GM18508 (cell line): ENCODE data around the gene RALGAPB.

ENCODE experiments used
- ATAC-seq: cut with Tn5 transposase; IDR thresholded peaks from one replicate; pipeline ENCODE4 v1.9.1; 2021; ENCODE audit warnings: moderate number of reproducible peaks; ENCODE audit not compliant: insufficient read depth, unreplicated experiment

Gene RALGAPB

DNA sequence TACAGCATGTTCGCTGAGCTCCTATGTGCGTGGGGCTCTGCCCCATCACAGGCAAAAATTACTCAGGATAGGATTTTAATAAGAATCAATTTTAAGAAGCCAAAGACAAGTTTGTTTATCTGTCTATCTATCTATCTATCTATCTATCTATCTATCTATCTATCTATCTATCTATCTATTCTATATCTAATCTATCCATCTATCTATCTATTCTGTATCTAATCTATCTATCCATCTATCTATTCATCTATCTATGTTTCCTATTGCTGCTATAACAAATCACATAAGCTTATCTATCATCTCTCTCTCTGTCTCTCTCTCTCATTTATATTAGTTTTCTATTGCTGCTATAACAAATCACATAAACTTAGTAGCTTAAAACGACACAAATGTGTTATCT, 130.6 kb downstream of the RALGAPB start:
- no peak for ATAC-seq

DNA sequence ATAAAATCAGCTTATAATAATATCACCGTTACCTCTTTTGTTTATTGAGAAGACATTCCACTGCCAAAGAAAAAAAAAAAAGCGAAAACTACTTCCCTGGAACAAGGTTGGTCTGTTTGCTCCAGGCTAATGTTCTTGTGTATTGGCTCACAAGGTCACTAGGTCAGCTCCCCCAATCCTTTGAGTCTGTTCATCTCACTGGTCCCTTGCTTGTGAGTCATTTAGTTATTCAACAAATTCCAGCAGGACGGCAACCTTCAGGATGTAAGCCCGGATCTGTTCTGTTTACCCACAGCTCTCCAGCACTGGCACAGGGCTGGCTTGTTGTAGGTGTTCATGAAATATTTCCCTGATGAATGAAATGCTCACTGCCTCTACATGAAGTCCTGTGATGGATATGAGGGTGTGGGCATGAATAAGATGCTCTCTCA, 132.2 kb downstream of the RALGAPB start:
- ATAC-seq, result no peak

DNA sequence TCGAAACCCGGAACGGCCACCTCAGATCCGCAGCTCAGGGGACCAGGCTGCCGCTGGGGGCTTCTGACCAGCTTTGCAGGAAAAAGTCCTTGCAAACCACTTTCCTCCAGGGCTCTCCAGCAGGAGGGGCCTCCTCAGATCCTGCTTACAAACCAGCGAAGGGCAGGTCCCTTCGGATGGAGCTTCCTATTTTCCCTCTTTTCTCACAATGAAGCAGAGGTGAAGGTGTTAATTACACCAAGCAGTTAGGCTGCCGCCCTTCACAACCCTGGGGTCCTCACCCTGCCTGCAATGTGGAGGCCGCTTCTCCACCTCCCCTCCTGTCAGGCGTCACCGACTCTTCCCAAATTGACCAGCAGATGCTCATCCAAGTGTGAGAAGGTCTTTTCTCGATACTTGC, 134.7 kb downstream of the RALGAPB start:
- no peak for ATAC-seq

DNA sequence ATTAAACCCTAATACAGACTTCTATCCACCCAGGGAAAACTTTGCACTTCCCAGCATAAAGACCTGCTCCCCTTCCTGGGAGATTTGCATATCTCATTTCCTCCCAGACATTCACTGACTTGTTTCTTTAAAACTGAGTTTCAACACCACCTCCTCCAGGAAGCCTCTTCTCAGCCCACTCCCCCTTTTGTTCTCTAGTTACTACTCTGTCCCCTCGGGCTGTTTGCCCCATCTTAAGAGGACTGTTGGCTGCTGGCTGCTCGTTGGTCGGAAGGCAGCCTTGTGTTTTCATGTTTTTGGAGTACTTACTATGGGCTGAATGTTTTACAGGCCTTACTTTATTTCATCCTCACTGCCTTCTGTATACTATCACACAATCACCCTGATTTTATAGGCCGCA, 135.5 kb downstream of the RALGAPB start:
- ATAC-seq, result no peak

DNA sequence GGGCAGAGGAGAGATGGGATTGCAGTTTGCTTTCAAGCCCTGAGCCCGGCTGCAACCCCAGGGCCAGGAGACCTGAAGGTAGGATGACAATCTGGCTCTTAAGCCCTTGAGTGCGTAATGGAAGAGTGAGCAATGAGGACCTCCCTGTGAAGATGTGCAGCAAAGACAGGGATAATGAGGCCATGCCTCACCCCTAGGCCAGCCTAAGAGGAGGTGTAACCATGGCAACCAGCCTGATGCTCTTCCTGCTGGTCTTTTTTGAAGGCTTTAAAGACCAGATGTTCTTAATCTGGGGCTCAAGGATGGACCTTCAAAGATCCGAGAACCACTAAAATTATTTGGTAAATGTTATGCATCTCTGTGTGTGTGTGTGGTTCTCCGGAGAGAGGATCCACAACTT, 137.2 kb downstream of the RALGAPB start:
- no peak for ATAC-seq

DNA sequence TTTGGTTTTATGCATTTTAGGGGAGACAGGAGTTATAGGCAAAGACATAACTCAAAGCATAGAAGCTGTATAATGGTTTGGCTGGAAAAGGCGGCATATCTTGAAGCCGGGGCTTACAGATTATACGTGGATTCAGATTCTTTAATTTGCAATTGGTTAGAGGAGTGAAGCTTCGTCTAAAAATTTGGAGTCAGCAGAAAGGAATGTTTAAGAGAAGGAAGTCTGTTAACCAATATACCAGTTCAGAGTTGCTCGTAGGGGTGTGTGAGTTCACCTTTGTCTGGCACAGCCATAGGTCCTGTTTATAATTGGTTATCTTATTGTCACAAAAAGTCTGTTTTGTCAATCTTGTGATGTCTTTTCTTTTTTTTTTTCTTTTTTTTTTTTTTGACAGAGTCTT, 137.9 kb downstream of the RALGAPB start:
- ATAC-seq, result no peak

DNA sequence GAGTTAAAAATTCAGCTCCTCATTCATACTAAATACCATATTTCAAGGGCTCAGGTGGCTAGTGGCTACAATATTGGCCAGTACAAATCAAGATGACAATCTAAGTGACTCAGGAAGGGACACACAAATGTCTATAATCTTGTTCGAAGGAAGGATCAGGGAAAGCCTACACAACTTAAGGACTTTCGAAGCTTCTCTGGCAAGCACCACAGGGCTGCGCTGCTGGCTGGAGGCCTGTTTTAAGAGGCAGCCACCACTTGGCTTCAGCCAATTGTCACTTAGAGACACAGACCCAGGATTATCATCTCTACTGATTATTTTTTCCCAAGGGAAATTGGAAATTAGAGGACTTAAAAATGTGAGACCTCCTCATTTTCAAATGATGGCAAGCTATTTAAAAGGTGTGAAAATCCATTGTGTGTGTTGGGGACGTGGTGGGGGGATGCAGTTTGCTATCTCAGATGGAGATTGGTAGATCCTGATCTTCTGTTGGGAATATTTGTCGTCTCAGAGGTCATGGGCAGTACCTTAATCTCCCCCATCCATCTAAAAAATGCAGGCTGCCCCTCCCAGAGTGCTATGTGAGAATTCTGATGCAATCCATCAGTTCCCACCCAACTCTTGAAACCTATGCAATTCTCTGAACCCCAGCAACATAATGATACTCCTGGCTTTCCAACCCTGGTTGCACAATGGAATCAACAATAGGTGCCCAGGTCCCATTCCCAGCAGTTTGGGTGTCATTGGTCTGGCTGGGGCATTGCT, 140.3 kb downstream of the RALGAPB start:
- ATAC-seq, result no peak

DNA sequence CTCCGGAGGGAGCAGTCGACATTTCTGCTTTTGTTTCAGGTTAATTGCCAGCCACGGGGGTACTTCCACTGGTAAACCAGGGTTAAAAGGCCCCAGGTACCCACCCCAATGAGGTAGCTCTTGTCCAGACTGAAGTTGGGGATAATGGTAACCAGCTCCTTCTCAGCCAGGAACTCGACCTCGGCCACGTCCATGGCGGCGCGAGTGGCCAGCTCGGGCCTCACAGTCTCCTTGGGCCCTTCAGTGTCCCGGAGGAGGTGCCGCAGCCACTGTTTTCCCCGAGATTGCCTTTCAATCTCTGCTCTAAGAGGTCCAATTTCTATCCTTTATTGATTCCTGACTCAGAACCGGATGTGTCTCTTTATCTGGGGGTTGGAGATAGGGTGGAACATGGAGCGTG, 142.6 kb downstream of the RALGAPB start:
- no peak for ATAC-seq

DNA sequence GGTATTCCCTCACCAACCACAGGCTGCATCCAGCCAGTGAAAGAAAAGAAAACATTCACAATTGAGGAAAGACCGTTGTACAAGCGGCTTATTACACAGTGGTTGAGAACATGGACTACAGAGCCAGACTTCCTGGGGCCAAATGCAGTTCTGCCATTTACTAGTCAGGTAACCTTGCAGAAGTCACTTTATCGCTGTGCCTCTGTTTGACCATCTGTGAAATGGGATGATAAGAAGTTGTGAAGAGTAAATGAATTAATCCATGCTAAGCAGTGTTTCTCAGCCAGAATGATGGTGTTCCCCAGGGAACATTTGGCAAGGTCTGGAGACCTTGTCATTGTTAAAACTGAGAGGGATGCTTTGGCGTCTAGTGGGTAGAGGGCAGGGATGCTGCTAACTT, 143.8 kb downstream of the RALGAPB start:
- no peak for ATAC-seq

DNA sequence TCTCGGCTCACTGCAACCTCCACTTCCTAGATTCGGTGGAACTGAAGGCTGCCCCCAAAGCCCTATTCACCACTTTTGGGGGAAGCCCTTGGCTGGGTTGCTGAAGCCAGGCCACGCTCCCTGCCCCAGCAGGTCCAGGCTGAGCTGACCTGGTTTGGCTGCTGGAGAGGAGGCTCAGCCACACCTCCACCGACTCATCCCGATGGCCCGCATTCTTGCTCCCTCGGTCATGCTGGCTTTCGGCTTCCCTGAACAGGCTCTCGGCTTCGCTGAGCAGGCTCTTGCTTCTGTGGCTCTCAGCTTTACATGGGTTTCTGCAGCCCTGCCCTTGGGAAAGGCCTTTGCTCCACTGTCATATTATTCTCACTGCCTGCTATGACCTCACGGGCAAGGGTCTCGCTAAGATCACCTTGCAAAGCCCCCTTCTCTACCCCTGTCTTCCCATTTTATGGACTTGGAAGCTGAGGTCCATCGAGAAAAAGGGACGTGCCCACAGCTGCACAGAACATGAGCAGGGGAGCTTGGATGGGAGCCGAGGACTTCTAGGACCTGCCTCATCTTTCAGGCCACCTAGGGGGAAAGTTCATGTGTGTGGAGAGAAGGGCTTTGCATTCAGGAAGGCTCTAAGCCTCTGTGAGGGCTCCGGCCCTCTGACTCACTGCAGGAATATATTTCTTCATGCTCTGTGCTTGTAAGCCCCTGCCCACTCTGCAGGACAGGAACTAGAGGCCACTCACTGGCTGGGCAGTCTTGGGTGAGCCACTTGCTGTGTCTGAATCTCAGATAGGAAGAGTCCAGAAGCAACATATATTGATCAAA, 144.6 kb downstream of the RALGAPB start:
- no peak for ATAC-seq

DNA sequence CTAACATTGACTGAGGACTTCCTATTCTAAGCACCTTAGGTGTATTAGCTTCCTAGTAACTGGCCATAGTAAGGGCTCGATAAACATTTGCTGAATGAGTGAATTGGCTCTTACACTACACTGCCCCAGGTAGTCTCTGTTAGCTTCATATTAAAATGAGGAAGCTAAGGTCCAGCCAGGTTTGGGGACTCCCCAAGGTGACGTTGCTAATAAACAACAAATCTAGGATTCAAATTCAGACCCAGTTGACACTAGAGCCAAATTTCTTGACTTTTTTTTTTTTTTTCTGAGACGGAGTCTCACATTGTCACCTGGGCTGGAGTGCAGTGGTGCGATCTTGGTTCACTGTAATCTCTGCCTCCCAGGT, 145.2 kb downstream of the RALGAPB start:
- ATAC-seq, result no peak

DNA sequence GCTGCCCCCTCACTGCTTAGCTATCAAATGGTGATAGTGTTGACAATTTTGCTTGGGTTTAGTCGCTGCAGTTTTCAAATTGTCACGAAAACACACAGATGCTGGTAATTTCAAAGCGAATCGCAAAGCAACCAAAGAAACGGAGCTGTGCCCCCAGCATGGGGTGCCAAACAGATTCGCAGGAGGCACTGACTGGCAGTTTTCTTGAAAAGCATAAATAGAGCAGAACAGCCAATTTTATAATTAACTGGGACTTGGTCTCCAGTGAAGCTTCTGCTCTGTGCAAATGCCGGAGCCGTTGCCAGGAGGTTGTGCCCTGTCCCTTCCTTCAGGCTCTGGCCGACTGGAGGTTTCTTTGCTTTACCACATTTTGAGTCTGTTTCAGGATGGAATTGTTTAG, 147.8 kb downstream of the RALGAPB start:
- ATAC-seq, result no peak

DNA sequence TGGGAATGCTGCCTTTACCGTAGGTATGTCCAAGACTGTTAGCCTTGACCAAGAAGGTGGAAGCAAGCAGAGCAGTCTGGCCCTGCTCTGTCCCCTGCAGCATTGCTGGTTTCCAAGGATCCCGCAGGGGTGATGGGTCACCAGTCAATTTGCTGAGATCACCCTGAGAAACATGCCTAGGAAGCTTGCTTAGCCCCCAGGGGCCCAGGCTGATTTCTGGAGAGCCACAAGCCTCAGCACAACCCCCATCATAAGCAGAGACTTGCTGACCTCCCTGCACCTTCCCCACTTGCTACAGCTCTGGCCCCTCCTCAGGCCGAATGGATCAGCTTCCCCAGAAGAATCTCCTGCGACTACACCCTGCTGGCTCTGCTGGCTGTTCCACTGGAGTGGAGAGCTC, 150.4 kb downstream of the RALGAPB start:
- no peak for ATAC-seq

DNA sequence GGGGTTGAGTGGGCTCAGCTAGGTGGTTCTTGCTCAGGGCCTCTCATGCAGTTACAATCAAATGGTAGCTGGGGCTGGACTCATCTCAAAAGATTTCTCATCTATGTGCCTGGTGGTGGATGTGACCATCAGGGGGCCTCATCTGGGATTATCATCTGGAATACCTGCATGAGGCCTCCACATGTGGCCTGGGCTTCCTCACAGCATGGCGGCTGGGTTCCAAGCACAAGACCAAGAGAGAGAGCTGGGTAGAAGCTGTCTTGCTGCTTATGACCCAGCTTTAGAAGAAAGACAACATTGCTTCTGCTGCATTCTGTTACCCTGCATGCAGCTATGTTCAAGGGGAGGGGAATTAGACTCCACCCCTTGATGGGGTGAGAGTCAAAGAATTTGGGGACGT, 151.4 kb downstream of the RALGAPB start:
- no peak for ATAC-seq

DNA sequence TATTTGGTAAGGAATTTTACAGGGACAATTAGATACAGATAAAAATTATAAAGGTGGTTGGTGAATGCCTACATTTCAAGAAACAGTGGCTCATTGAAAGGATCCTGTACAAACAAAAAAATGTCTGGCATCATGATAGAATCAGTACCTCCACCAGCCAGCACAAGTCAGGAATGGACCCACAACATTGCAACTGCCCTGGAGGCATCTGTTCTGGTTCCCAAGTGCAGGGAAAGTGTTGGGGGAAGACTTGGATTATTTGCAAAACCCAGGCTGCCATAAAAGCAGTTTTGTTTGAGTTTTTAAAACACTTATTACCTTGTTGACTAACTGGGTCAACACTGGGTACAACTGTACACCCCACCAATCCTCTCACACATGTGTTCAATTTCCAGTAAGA, 153.3 kb downstream of the RALGAPB start:
- no peak for ATAC-seq

DNA sequence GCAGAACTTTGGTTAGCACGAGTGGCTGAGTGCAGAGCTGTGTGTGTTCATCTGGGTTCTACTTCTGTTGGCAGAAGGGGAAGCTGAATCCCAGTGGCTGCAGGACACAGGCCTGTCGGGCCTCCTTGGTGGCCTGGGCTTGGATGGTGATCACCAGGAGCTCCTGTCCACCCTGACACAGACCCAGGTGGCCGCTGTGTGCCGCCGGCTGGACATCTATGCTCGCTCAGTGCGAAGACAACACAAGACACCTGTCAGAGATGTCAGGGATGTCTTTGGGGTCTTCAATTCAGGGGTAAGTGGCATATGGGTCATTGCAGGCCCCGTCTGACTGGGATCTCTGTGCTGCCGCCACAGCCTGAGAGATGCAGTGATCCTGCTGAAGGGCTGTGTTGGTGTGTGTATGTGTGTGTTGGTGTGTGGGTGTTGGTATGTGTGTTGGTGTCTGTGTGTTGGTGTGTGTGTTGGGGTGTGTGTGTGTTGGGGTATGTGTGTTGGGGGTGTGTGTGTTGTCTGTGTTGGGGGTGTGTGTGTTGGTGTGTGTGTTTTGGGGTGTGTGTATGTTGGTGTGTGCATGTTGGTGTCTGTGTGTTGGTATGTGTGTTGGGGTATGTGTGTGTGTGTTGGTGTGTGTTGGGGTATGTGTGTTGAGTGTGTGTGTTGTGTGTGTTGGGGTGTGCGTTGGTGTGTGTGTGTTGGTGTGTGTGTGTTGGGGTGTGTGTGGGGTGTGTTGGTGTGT, 154.4 kb downstream of the RALGAPB start:
- no peak for ATAC-seq
